MM.1S (cell line): Measurements from ENCODE around the gene ZNF618.

Source experiments
- DNase-seq: peaks from one replicate; pipeline ENCODE4 v3.0.0-alpha.2; 2015
- H2AFZ ChIP-seq: fragments of 300-600 bp; sonication (generic); 2 replicates; pipeline ENCODE4 v1.6.0; 2016; ENCODE audit warnings: antibody characterized with exemption, low read length
- H3F3A ChIP-seq: fragments of 300-600 bp; sonication (generic); 2 replicates; pipeline ENCODE4 v1.6.1; 2016; ENCODE audit warnings: mild to moderate bottlenecking, antibody characterized with exemption, low read length, moderate library complexity, mixed read lengths; ENCODE audit not compliant: insufficient read depth
- H3K27ac ChIP-seq: fragments of 300-600 bp; sonication (generic); 2 replicates; pipeline ENCODE4 v1.5.1; 2016; ENCODE audit warnings: mild to moderate bottlenecking, low read length
- H3K27me3 ChIP-seq: fragments of 300-600 bp; sonication (generic); replicated peaks from 2 replicates; pipeline ENCODE4 v1.6.0; 2016; ENCODE audit warnings: low read length; ENCODE audit not compliant: insufficient read depth
- H3K36me3 ChIP-seq: fragments of 300-600 bp; sonication (generic); replicated peaks from 2 replicates; pipeline ENCODE4 v1.6.1; 2016; ENCODE audit warnings: mild to moderate bottlenecking, low read length, mixed read lengths; ENCODE audit not compliant: insufficient read depth
- H3K4me1 ChIP-seq: fragments of 300-600 bp; sonication (generic); 2 replicates; pipeline ENCODE4 v1.6.1; 2016; ENCODE audit warnings: low read length, mixed read lengths
- H3K4me2 ChIP-seq: fragments of 300-600 bp; sonication (generic); 2 replicates; pipeline ENCODE4 v1.6.0; 2016; ENCODE audit warnings: low read depth, low read length
- H3K4me3 ChIP-seq: fragments of 300-600 bp; sonication (generic); 2 replicates; pipeline ENCODE4 v1.5.1; 2016; ENCODE audit warnings: low read length, mixed read lengths
- H3K79me2 ChIP-seq: fragments of 300-600 bp; sonication (generic); 2 replicates; pipeline ENCODE4 v1.6.1; 2016; ENCODE audit warnings: mixed run types, low read length, mixed read lengths
- H3K9ac ChIP-seq: fragments of 300-600 bp; sonication (generic); 2 replicates; pipeline ENCODE4 v1.6.1; 2016; ENCODE audit warnings: low read length, mixed read lengths
- H3K9me2 ChIP-seq: fragments of 300-600 bp; sonication (generic); replicated peaks from 2 replicates; pipeline ENCODE4 v1.6.1; 2016; ENCODE audit warnings: mild to moderate bottlenecking, low read length, mixed read lengths; ENCODE audit not compliant: insufficient read depth
- H3K9me3 ChIP-seq: fragments of 300-600 bp; sonication (generic); replicated peaks from 2 replicates; pipeline ENCODE4 v1.6.1; 2016; ENCODE audit warnings: mild to moderate bottlenecking, low read length, mixed read lengths; ENCODE audit not compliant: insufficient read depth
- H4K20me1 ChIP-seq: fragments of 300-600 bp; sonication (generic); 2 replicates; pipeline ENCODE4 v1.6.1; 2016; ENCODE audit warnings: mild to moderate bottlenecking, low read length, moderate library complexity, mixed read lengths; ENCODE audit not compliant: insufficient read depth
- EZH2 ChIP-seq: fragments of 300-600 bp; sonication (generic); optimal IDR thresholded peaks from 2 replicates; pipeline ENCODE3; 2017; ENCODE audit warnings: low read depth, mild to moderate bottlenecking, antibody characterized with exemption, low read length, mixed read lengths
- EZH2phosphoT487 ChIP-seq: fragments of 300-600 bp; sonication (generic); IDR thresholded peaks from 2 replicates; pipeline ENCODE4 v1.6.1; 2018; ENCODE audit warnings: antibody characterized with exemption, low read length
- TF ChIP-seq, protein P1 (sequence below): fragments of 300-600 bp; sonication (generic); IDR thresholded peaks from 2 replicates; pipeline ENCODE4 v1.5.1; 2016; ENCODE audit warnings: antibody characterized with exemption, low read length, mixed read lengths

The ZNF618 gene

DNA sequence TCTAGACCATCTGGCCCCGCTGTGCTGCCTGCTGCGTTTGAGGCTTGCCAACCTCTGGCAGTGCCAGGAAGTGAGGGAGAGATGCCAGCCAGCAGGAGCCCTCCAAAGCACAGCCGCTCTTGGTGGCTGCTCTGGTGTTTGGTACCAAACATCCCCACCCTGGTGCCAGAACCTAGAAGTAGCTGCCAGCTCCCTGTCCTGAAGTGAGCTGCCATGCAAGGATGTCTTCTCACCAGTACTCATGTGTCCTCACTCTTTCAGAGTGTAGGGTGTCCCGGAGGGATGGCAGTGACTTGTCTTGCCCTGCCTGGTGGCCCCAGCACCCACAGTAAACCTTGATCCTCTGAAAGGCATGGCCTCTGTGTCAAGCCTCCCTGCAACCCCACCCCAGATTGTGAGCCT lies 158.6 kb downstream of the ZNF618 start:
- H3K36me3 ChIP-seq, result no peaks in the 10 kb centered on the region
- no peak overlapping the region for H3K27ac ChIP-seq
- H3K9me3 ChIP-seq, result no peaks in the 10 kb centered on the region
- H3K4me1 ChIP-seq, result no peaks in the 10 kb centered on the region
- no peaks in the 10 kb centered on the region for H3K79me2 ChIP-seq
- DNase-seq, result no peak
- no peak overlapping the region for H3K9ac ChIP-seq
- H4K20me1 ChIP-seq, result no peaks in the 10 kb centered on the region
- H3K27me3 ChIP-seq, result no peaks in the 10 kb centered on the region
- H3F3A ChIP-seq, result no peaks in the 10 kb centered on the region
- TF ChIP-seq EZH2 (no peak), EZH2phosphoT487 (no peak)
- TF ChIP-seq, protein P1, sequence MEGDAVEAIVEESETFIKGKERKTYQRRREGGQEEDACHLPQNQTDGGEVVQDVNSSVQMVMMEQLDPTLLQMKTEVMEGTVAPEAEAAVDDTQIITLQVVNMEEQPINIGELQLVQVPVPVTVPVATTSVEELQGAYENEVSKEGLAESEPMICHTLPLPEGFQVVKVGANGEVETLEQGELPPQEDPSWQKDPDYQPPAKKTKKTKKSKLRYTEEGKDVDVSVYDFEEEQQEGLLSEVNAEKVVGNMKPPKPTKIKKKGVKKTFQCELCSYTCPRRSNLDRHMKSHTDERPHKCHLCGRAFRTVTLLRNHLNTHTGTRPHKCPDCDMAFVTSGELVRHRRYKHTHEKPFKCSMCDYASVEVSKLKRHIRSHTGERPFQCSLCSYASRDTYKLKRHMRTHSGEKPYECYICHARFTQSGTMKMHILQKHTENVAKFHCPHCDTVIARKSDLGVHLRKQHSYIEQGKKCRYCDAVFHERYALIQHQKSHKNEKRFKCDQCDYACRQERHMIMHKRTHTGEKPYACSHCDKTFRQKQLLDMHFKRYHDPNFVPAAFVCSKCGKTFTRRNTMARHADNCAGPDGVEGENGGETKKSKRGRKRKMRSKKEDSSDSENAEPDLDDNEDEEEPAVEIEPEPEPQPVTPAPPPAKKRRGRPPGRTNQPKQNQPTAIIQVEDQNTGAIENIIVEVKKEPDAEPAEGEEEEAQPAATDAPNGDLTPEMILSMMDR, result no peak
- no peak overlapping the region for H3K4me2 ChIP-seq
- H3K4me3 ChIP-seq, result no peak overlapping the region
- H3K9me2 ChIP-seq, result no peaks in the 10 kb centered on the region
- no peak overlapping the region for H2AFZ ChIP-seq

DNA sequence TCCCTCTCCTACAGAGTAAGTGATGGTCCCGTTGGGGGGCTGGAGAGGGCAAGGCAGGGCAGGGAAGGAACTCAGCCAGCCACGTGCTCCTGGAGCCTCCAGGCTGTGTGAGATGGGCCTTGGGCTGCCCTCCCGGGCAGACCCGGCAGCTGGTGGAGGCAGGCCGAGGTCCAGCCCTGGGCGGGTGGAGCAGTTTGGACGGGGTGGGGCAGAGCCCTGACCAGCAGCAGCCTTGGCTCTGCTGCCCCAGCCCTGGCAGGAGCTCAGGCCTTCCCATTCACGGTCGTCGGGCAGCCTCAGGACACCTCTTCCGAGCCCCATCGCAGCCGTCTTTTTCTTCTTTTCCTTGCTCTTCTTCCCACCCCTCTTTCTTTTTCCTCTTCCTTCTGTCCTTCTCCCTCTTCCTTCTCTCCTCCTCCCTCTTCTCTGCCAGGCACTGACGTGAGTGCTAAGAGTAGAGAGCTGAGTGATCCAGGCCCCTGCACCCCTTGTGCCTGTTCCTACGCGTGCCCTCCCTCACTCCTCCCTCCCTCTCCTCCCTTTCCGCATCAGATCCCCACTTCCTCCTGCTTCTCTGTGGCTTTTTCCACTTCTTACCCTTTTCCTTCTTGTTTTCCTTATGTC lies 159.2 kb downstream of the ZNF618 start:
- DNase-seq, result no peak
- Histone ChIP-seq H3K9me3 (no peaks in the 10 kb centered on the region), H3K79me2 (no peaks in the 10 kb centered on the region), H3F3A (no peaks in the 10 kb centered on the region), H3K4me1 (no peaks in the 10 kb centered on the region), H3K4me3 (no peak overlapping the region), H3K9me2 (no peaks in the 10 kb centered on the region), H2AFZ (no peak overlapping the region), H3K36me3 (no peaks in the 10 kb centered on the region), H3K9ac (no peak overlapping the region), H3K27ac (no peak overlapping the region), H4K20me1 (no peaks in the 10 kb centered on the region), H3K27me3 (no peaks in the 10 kb centered on the region), H3K4me2 (no peak overlapping the region)
- TF ChIP-seq, protein P1, result no peak
- TF ChIP-seq EZH2, result no peak
- no peak for TF ChIP-seq EZH2phosphoT487

DNA sequence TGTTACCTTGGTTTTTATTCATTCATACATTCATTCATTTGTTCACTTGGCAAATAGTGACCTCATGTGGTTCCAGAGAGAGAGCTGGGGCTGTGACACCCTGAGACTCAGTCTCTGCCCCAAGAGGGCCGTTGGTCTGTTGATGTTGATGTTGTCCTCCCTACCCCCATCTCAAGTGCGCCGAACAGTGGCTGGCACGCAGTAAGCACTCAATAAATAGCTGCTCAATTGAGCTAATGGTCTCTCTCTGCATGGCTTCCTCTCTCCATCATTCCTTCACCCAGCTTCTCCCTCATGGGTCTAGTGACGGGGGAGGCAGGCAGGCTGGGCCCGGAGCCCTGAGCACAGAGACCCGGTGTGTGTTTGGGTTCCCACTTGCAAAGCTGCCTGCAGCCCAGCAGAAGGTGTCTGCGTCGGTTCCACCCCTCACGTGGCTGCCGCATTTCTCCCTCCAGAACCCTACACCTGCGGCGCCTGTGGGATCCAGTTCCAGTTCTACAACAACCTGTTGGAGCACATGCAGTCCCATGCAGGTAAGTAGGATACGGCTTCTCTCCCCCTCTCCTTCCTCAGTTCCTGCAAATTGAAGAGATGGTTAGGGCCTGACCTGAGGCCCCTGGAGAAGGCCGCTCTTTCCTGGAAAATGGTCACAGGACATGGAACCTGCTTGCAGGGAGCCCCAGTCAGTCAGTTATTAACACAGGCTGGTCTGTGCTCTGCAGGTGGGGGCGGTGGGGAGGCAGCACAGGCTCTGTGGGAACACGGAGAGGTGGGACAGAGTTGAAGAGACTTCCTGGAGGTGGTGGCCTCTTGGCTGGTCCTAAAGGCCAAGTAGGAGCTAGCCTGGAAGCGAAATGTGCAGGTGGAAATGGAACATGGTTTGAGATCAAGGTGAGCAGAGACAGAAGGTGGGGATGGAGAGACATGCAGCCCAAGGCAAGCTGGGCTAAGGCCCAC lies 160.0 kb downstream of the ZNF618 start:
- no peak for DNase-seq

More for the DNA sequence above, 160.0 kb downstream of the ZNF618 start:
- H3K27ac ChIP-seq, result no peak overlapping the region
- no peaks in the 10 kb centered on the region for H3K4me1 ChIP-seq
- no peaks in the 10 kb centered on the region for H3K79me2 ChIP-seq
- H3K9me3 ChIP-seq, result no peaks in the 10 kb centered on the region
- H3K4me3 ChIP-seq, result no peak overlapping the region
- H3K9ac ChIP-seq, result no peak overlapping the region
- H2AFZ ChIP-seq, result no peak overlapping the region
- no peaks in the 10 kb centered on the region for H3K27me3 ChIP-seq
- no peaks in the 10 kb centered on the region for H3F3A ChIP-seq
- TF ChIP-seq, protein P1, result no peak
- TF ChIP-seq EZH2phosphoT487, result no peak
- no peak for TF ChIP-seq EZH2
- no peak overlapping the region for H3K4me2 ChIP-seq
- no peaks in the 10 kb centered on the region for H4K20me1 ChIP-seq
- no peaks in the 10 kb centered on the region for H3K36me3 ChIP-seq
- H3K9me2 ChIP-seq, result no peaks in the 10 kb centered on the region
